NCI-H2081 (cell line): Measurements from ENCODE around the gene LINS1.
A peak's percentile ranks its signal among the peaks of the same experiment; 100 is the strongest.

Experiments
- DNase-seq, 2 experiments: peaks; one replicate each; lab custom pipeline; 2025; lab: John Stamatoyannopoulos, UW

Gene LINS1

GRCh38 chr15:100602064-100602822 is at the start of gene LINS1, which contains the start of gene ASB7:
Gene LINS1, minus strand, starts transcription at chr15:100602184. Its CDS starts 21,342 bp downstream, at chr15:100580842.
Gene ASB7, plus strand, starts transcription at chr15:100602589. Its CDS starts 9,628 bp downstream, at chr15:100612217.
- peak; percentile 100 for DNase-seq

GRCh38 chr15:100651253-100651652 is 49.3 kb upstream of the LINS1 start:
- no peak for DNase-seq

GRCh38 chr15:100650685-100651084 is 48.7 kb upstream of the LINS1 start:
- DNase-seq = no peak

GRCh38 chr15:100648951-100649350 is 47.0 kb upstream of the LINS1 start:
- no peak for DNase-seq

GRCh38 chr15:100645671-100646070 is 43.7 kb upstream of the LINS1 start:
- DNase-seq = no peak

- no peak for DNase-seq
Observed at GRCh38 chr15:100642950-100643338, 41.0 kb upstream of the LINS1 start.

GRCh38 chr15:100642213-100642949 is 40.4 kb upstream of the LINS1 start:
- no peak for DNase-seq

GRCh38 chr15:100638177-100638730 is 36.3 kb upstream of the LINS1 start:
- no peak for DNase-seq

- DNase-seq = no peak
Observed at GRCh38 chr15:100635406-100636071, 33.6 kb upstream of the LINS1 start.

- no peak for DNase-seq
Observed at GRCh38 chr15:100633763-100634075, 31.7 kb upstream of the LINS1 start.

GRCh38 chr15:100631831-100632230 is 29.8 kb upstream of the LINS1 start:
- no peak for DNase-seq

- no peak for DNase-seq
Observed at GRCh38 chr15:100628746-100629145, 26.8 kb upstream of the LINS1 start.

GRCh38 chr15:100627789-100628395 is 25.9 kb upstream of the LINS1 start:
- peak; percentile 60 to 67 for DNase-seq

GRCh38 chr15:100623301-100623700 is 21.3 kb upstream of the LINS1 start:
- DNase-seq = no peak

- DNase-seq = no peak
Observed at GRCh38 chr15:100616700-100617099, 14.7 kb upstream of the LINS1 start.

- DNase-seq = no peak
Observed at GRCh38 chr15:100615801-100616200, 13.8 kb upstream of the LINS1 start.

GRCh38 chr15:100614918-100615317 is 12.9 kb upstream of the LINS1 start:
- DNase-seq = no peak

GRCh38 chr15:100614336-100614735 is 12.4 kb upstream of the LINS1 start:
- no peak for DNase-seq

GRCh38 chr15:100613208-100613607 is 11.2 kb upstream of the LINS1 start:
- DNase-seq = no peak

GRCh38 chr15:100612539-100612938 is 10.6 kb upstream of the LINS1 start:
- no peak for DNase-seq

GRCh38 chr15:100602823-100603393 is 924 bp upstream of the LINS1 start:
- DNase-seq = no peak

- no peak for DNase-seq
Observed at GRCh38 chr15:100601617-100602063, 344 bp downstream of the LINS1 start.
